Small intestine (tissue), 7 donors: ENCODE results near the gene UBXN2A. TPM values are rescaled to one million over a fixed set of nuclear protein-coding genes. Genes with fewer than 3 reads are reported as not detected.

ENCODE experiments used
- DNase-seq, 2 donors: peaks; one replicate each; pipeline versions ENCODE4 v3.0.0 to v3.0.0-alpha.2; 2013
- FAIRE-seq: peaks from 2 replicates; lab custom pipeline; 2012; peaks lifted over from hg19 to GRCh38; lab: Jason Lieb, UNC
- H3K27ac ChIP-seq, 3 donors: one replicate each; pipeline ENCODE4 v1.5.1; 2013; ENCODE audit warnings: low read length in 2 of 3, mild to moderate bottlenecking in 2 of 3, control low read depth in 1 of 3, inconsistent platforms in 1 of 3, low read depth in 1 of 3, moderate library complexity in 1 of 3
- H3K27me3 ChIP-seq, 3 donors: one replicate each; pipeline ENCODE4 v1.6.1; 2013; ENCODE audit warnings: low read length in 3 of 3, inconsistent platforms in 1 of 3; ENCODE audit not compliant: control insufficient read depth in 3 of 3, insufficient read depth in 3 of 3
- H3K36me3 ChIP-seq, 3 donors: one replicate each; pipeline ENCODE4 v1.6.1; 2013; ENCODE audit warnings: low read length in 3 of 3, inconsistent platforms in 1 of 3, low read depth in 1 of 3, mild to moderate bottlenecking in 1 of 3, moderate library complexity in 1 of 3; ENCODE audit not compliant: control insufficient read depth in 3 of 3, insufficient read depth in 2 of 3
- H3K4me1 ChIP-seq, 3 donors: one replicate each; pipeline ENCODE4 v1.6.1; 2013; ENCODE audit warnings: low read length in 2 of 3, inconsistent platforms in 1 of 3, low read depth in 1 of 3, mild to moderate bottlenecking in 1 of 3, moderate library complexity in 1 of 3; ENCODE audit not compliant: control insufficient read depth in 3 of 3, insufficient read depth in 2 of 3
- H3K4me3 ChIP-seq, 3 donors: one replicate each; pipeline ENCODE4 v1.5.1; 2013; ENCODE audit warnings: low read length in 3 of 3, control low read depth in 1 of 3, inconsistent platforms in 1 of 3, low read depth in 1 of 3, mild to moderate bottlenecking in 1 of 3, moderate library complexity in 1 of 3
- H3K9me3 ChIP-seq, 2 donors: one replicate each; pipeline ENCODE4 v1.6.1; 2013; ENCODE audit warnings: low read depth in 1 of 2, low read length in 1 of 2; ENCODE audit not compliant: control insufficient read depth in 2 of 2, insufficient read depth in 1 of 2
- WGBS, 3 donors: extraction: QIAGEN DNeasy Blood & Tissue Kit; methylation state at CpG; one replicate each; pipeline ENCODE4 v1.1.7; 2013; 5-methylcytosine and 5-hydroxymethylcytosine counted together
- polyA plus RNA-seq, 4 donors: library from polyadenylated mRNA; stranded (reverse) in 3 of 4; unstranded in 1 of 4; fragments of 200-250 nt in 3 of 4; fragments of 120-200 nt in 1 of 4; gene quantifications; one replicate each; pipeline versions ENCODE4 v1.2.1 to v1.2.3, GENCODE V29; 2013
- donor health status: healthy with polysubstance abuse.
- donor health status: control.
- donor health status: control.
- donor health status: Bipolar disorder and iron deficiency.
- donor health status: healthy.

UBXN2A gene
- polyA plus RNA-seq, 4 donors: 8.7 to 20.0 (median 13.8) TPM

DNA sequence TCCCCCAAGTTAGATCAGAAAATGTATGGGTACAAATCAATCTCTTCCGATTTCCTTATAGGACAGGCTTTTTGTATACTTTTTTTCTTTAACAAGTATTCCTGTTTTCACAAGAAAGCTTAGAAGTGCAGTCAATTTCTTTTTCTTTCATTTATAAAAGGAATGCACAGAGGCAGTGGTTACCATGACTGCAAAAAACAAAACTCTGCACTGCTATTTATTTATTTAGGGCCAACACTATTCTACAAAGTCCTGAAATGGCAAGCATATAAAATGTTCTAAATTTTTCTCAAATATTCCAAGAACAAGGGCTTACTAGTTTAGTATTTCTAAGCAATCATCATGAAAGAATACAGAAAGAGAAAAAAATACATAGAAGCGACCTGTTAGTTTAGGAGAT lies 35.6 kb upstream of the UBXN2A start:
- 66 to 98% (median 95%) methylated on average over 2 of the region's 2 CpGs for WGBS, 3 donors
- FAIRE-seq (no peak), DNase-seq (no peak)
- Histone ChIP-seq H3K36me3 (no peaks in the 10 kb centered on the region), H3K4me1 (peaks cover 0 to 11% (median 3%) of the 10 kb centered on the region in 3 donors), H3K27ac (no peak overlapping the region), H3K9me3 (no peaks in the 10 kb centered on the region), H3K27me3 (no peaks in the 10 kb centered on the region), H3K4me3 (no peak overlapping the region)

DNA sequence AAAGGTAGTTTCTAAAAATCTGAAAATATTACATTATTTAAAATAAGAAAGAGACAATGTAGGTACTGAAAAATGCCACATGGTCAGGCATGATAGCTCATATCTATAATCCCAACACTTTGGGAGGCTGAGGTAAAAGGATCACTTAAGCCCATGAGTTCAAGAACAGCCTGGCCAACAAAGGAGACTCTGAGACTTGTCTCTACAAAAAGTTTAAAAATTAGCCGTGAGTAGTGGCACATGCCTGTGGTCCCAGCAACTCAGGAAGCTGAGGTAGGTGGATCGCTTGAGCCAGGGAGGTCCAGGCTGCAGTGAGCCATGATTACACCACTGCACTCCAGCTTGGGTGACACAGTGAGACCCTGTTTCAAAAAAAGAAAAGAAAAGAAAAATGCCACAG lies 35.1 kb upstream of the UBXN2A start:
- Histone ChIP-seq H3K36me3 (no peaks in the 10 kb centered on the region), H3K4me1 (peaks cover 0 to 11% (median 3%) of the 10 kb centered on the region in 3 donors), H3K27me3 (no peaks in the 10 kb centered on the region), H3K9me3 (no peaks in the 10 kb centered on the region), H3K4me3 (no peak overlapping the region), H3K27ac (peak overlapping the region in 1 of 3 donors; percentile 39)
- no peak for DNase-seq
- no peak for FAIRE-seq
- WGBS, 3 donors: 71 to 84% (median 76%) methylated on average over 2 of the region's 2 CpGs

DNA sequence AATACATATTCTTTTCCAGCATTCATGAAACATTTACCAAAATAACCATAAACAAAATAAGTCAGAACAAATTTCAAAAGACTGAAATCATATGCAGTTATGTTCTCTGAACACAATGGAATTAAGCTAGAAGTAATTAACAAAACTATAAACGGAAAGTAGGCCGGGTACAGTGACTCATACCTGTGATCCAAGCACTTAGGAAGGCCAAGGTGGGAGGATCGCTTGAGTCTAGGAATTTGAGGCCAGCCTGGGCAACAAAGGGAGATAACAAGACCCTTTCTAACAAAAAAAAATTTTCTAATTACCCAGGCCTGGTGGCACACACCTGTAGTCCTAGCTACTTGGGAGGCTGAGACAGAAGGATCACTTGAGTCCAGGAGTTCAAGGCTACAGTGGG lies 28.2 kb upstream of the UBXN2A start:
- no peak for FAIRE-seq
- DNase-seq: no peak
- Histone ChIP-seq H3K4me1 (peaks cover 0 to 6% (median 0%) of the 10 kb centered on the region in 3 donors), H3K9me3 (no peaks in the 10 kb centered on the region), H3K27me3 (no peaks in the 10 kb centered on the region), H3K36me3 (peaks cover 0 to 5% (median 0%) of the 10 kb centered on the region in 3 donors), H3K4me3 (no peak overlapping the region), H3K27ac (no peak overlapping the region)
- WGBS, 3 donors: 59 to 77% (median 75%) methylated on average over 3 of the region's 3 CpGs

DNA sequence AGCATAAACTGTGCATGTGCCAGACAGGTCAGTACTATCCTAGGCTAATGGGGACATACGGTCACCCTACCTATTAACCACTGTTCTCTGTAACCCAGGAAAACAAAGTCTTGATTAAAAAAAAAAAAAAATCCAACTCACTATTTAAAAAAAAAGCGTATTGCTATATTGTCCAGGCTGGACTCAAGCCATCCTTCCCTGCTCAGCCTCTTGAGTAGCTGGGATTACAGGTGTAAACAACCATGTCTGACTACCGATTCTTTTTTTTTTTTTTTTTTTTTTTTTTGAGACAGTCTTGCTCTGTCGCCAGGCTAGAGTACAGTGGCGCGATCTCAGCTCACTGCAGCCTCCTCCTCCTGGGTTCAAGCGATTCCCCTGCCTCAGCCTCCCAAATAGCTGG lies 24.9 kb upstream of the UBXN2A start:
- Histone ChIP-seq H3K4me3 (no peak overlapping the region), H3K4me1 (peaks cover 0 to 10% (median 0%) of the 10 kb centered on the region in 3 donors), H3K36me3 (peaks cover 0 to 10% (median 0%) of the 10 kb centered on the region in 3 donors), H3K27ac (no peak overlapping the region), H3K27me3 (no peaks in the 10 kb centered on the region), H3K9me3 (no peaks in the 10 kb centered on the region)
- no peak for FAIRE-seq
- DNase-seq: no peak
- WGBS, 3 donors: 85 to 89% (median 87%) methylated on average over 4 to 7 of the region's 7 CpGs

DNA sequence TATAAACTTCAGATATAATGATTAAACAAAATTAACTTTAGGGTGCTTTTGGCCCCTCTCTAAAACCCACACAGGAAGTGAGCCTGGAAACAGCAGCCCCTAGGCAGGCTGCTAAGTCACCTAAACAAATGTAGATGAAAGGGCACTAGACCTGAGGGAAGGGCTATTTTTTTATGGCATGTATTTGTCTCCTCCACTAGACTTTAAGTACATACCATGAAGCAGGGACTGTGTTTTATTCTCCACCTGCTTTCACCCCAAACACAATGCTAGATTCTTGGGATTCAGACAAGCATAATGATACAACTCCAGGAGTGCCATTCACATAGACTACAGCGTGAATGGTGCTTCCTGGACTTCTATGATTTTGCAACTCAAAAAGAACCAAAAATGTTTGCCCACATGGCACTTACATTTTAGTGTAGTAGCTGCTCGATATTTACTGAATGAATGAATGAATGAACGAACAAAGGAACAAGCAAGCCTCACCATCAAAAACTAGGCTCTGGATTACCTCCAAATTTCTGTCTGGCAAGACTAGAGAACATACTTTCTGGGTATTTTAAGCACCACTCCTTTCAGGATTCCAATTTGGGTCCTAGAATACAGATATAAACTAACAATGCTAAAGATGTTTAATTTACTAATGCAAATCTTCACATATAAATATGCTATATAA lies 23.4 kb upstream of the UBXN2A start:
- H3K27ac ChIP-seq: no peak overlapping the region
- FAIRE-seq: no peak
- DNase-seq: peak in 1 of 2 donors; percentile 7
- no peak overlapping the region for H3K4me3 ChIP-seq
- H3K4me1 ChIP-seq: peaks cover 0 to 10% (median 0%) of the 10 kb centered on the region in 3 donors
- WGBS, 3 donors: 78 to 90% (median 83%) methylated on average over 3 of the region's 3 CpGs
- H3K9me3 ChIP-seq: no peaks in the 10 kb centered on the region
- peaks cover 0 to 10% (median 0%) of the 10 kb centered on the region in 3 donors for H3K36me3 ChIP-seq
- H3K27me3 ChIP-seq: no peaks in the 10 kb centered on the region

DNA sequence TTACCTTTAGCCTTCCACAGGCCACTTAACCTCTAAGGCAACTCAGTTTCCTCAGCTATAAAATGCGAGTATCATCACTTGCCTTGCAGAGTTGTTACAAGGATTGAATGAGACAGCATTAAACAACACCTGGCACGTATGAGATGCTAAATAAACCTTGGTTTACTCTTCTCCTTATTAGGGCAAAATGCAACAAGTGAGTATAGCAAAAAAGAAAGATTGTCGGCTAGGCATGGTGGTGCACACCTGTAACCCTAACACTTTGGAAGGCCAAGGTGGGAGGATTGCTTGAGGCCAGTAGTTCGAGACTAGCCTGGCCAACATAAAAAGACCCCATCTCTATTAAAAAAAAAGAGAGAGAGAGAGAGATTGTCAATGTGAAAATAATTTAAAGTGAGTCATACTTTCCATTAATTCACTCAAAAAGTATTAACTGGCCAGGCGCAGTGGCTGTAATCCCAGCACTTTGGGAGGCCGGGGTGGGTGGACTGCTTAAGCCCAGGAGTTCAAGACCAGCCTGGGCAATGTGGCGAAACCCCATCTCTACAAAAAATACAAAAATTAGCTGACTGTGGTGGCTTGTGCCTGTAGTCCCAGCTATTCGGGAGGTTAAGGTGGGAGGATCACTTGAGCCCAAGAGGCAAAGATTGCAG lies 21.3 kb upstream of the UBXN2A start:
- Histone ChIP-seq H3K27me3 (no peaks in the 10 kb centered on the region), H3K4me1 (peaks cover 0 to 7% (median 0%) of the 10 kb centered on the region in 3 donors), H3K9me3 (no peaks in the 10 kb centered on the region), H3K36me3 (peaks cover 0 to 5% (median 0%) of the 10 kb centered on the region in 3 donors), H3K4me3 (no peak overlapping the region), H3K27ac (no peak overlapping the region)
- FAIRE-seq: no peak
- WGBS, 3 donors: 87 to 93% (median 88%) methylated on average over 8 of the region's 8 CpGs
- no peak for DNase-seq

DNA sequence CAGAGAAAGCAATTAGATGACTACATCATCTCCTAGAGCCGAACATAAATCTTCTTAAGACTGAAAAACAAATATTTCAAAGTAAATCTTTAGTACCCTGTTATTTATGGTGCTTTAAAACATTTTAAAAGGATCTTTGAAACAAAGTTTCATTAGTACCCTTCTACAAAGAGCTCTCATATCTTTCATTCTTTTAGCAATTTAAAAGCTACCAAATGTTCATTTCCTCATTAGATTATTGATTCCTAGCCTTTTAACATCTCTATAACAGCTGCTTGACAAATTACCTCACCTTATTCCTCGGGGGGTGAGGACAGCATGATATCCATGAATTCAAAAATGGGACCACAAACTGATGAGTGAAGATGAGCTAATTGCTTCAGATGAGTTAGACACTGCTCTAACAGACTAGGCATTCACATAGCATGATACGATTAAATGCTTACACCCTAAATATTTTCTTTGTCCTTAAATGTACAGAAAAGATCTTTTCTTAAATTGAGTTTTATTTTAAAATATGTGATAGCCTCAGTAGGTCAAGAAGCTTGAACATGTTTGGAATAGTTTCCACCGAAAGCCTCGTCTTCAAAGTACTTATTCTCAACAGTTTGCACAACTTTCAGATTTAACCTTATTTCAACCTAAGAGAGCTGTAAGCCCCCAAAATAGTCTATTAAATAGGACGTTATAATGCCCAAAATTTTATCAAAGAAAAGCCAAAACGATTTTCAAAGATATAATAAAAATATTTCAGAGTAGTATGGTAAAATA lies 15.5 kb upstream of the UBXN2A start:
- H3K27me3 ChIP-seq: no peaks in the 10 kb centered on the region
- H3K4me1 ChIP-seq: peaks cover 2 to 10% (median 4%) of the 10 kb centered on the region in 3 donors
- H3K4me3 ChIP-seq: peak overlapping the region in 2 of 3 donors; percentile 92 to 98
- DNase-seq: no peak
- no peak overlapping the region for H3K27ac ChIP-seq
- no peak for FAIRE-seq
- 15 to 27% (median 21%) methylated on average over 7 of the region's 7 CpGs for whole genome bisulfite sequencing, 3 donors
- peaks cover 0 to 5% (median 0%) of the 10 kb centered on the region in 3 donors for H3K36me3 ChIP-seq
- H3K9me3 ChIP-seq: no peaks in the 10 kb centered on the region

DNA sequence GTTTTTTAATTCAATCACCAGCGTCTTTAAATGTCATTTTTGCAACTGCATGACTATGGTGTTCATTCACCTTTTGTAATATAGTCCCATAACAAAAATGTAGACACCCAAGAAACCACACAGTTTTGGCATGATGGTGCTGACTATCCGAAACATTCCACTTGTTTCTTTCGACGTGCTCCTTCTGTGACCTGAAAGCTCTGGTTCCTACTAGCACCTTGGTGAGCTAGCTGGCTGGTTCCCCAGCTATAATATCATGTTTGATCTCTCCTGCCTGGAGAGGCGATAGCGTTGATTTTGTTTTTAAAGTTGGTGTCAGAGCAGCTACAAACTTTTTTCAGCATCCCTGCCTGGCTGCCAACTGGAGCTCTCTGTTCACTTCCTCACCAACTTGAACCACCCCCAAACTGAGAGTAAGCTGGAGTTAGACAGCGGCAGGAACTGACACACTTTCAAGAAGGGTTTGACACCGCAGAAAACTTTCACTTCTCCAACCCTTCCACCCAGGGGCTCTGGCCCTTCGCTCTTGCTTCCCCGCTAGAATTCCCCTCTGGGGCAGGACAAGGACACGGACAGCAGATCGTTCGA lies 14.5 kb upstream of the UBXN2A start:
- peak overlapping the region; percentile 92 to 99 (median 98) for H3K4me3 ChIP-seq
- no peaks in the 10 kb centered on the region for H3K9me3 ChIP-seq
- H3K27ac ChIP-seq: peak overlapping the region; percentile 95 to 99 (median 99)
- H3K4me1 ChIP-seq: peaks cover 2 to 10% (median 4%) of the 10 kb centered on the region in 3 donors
- 0 to 2% (median 1%) methylated on average over 13 of the region's 13 CpGs for WGBS, 3 donors
- no peak for FAIRE-seq
- H3K36me3 ChIP-seq: peaks cover 0 to 4% (median 0%) of the 10 kb centered on the region in 3 donors
- peak; percentile 73 to 77 for DNase-seq
- H3K27me3 ChIP-seq: no peaks in the 10 kb centered on the region
